SU-DHL-6 (cell line): Measurements from ENCODE around the gene SCN8A.

Experiments
- H2AFZ ChIP-seq: fragments of 200-600 bp; sonication (generic); 2 replicates; pipeline ENCODE4 v1.6.1; 2014; ENCODE audit warnings: low read depth, mild to moderate bottlenecking, moderate library complexity, mixed read lengths, antibody characterized with exemption, low read length; ENCODE audit not compliant: severe bottlenecking
- H3F3A ChIP-seq: fragments of 200-600 bp; shearing (Covaris generic); 2 replicates; pipeline ENCODE4 v1.6.0; 2016; ENCODE audit warnings: antibody characterized with exemption, mild to moderate bottlenecking; ENCODE audit not compliant: insufficient read depth
- H3K27ac ChIP-seq: fragments of 200-600 bp; sonication (generic); 2 replicates; pipeline ENCODE4 v1.5.1; 2016; ENCODE audit warnings: low read depth, mild to moderate bottlenecking, low read length, moderate library complexity, mixed read lengths
- H3K27me3 ChIP-seq: fragments of 200-600 bp; sonication (generic), shearing (Covaris generic); 2 replicates; pipeline ENCODE4 v1.6.0; 2014; ENCODE audit warnings: mild to moderate bottlenecking, low read length
- H3K36me3 ChIP-seq: fragments of 200-600 bp; sonication (generic); 2 replicates; pipeline ENCODE4 v1.6.1; 2014; ENCODE audit warnings: mild to moderate bottlenecking, low read length, mixed read lengths
- H3K4me2 ChIP-seq: fragments of 300-600, 200-600 bp; shearing (Covaris generic), sonication (generic); 2 replicates; pipeline ENCODE4 v1.6.0; 2014; ENCODE audit warnings: low read length, low read depth, mild to moderate bottlenecking; ENCODE audit not compliant: poor library complexity, severe bottlenecking
- H3K4me3 ChIP-seq: fragments of 200-600 bp; sonication (generic); 2 replicates; pipeline ENCODE4 v1.5.1; 2014; ENCODE audit warnings: antibody characterized with exemption, low read length, mild to moderate bottlenecking, mixed read lengths; ENCODE audit not compliant: insufficient read depth, poor library complexity, severe bottlenecking
- H3K79me2 ChIP-seq: fragments of 200-600 bp; sonication (generic); 2 replicates; pipeline ENCODE4 v1.6.1; 2014; ENCODE audit warnings: mild to moderate bottlenecking, low read length, moderate library complexity; ENCODE audit not compliant: insufficient read depth
- H3K9ac ChIP-seq: fragments of 200-600 bp; sonication (generic); 2 replicates; pipeline ENCODE4 v1.7.0; 2014; ENCODE audit warnings: mild to moderate bottlenecking, low read length
- H3K9me2 ChIP-seq: fragments of 200-600 bp; sonication (generic); replicated peaks from 2 replicates; pipeline ENCODE4 v1.6.1; 2014; ENCODE audit warnings: low read length; ENCODE audit not compliant: insufficient read depth
- H3K9me3 ChIP-seq: fragments of 200-600 bp; sonication (generic); 2 replicates; pipeline ENCODE4 v1.6.1; 2014; ENCODE audit warnings: low read length, mixed read lengths; ENCODE audit not compliant: insufficient read depth
- H4K20me1 ChIP-seq: fragments of 200-600 bp; sonication (generic); 2 replicates; pipeline ENCODE4 v1.6.1; 2014; ENCODE audit warnings: low read depth, mild to moderate bottlenecking, antibody characterized with exemption, low read length, moderate library complexity, mixed read lengths
- CTCF ChIP-seq: fragments of 200-600 bp; sonication (generic); IDR thresholded peaks from one replicate; pipeline ENCODE4 v1.5.1; 2017; ENCODE audit warnings: antibody characterized with exemption, mild to moderate bottlenecking, low read length, moderate library complexity; ENCODE audit not compliant: insufficient read depth, poor library complexity, severe bottlenecking
- EZH2phosphoT487 ChIP-seq: fragments of 200-600 bp; sonication (generic), shearing (Covaris generic); conservative IDR thresholded peaks from 2 replicates; pipeline ENCODE4 v1.6.1; 2018; ENCODE audit warnings: mild to moderate bottlenecking, antibody characterized with exemption, low read length, moderate library complexity, mixed read lengths

The SCN8A gene

GRCh38 chr12:51675071-51675803, 84.2 kb downstream of the SCN8A start:
- no peaks in the 10 kb centered on the region for H4K20me1 ChIP-seq
- no peaks in the 10 kb centered on the region for H3K27me3 ChIP-seq
- H3K9ac ChIP-seq, result no peak overlapping the region
- H2AFZ ChIP-seq, result no peak overlapping the region
- H3K36me3 ChIP-seq, result no peaks in the 10 kb centered on the region
- H3K9me2 ChIP-seq, result no peaks in the 10 kb centered on the region
- no peak overlapping the region for H3K27ac ChIP-seq
- H3F3A ChIP-seq, result no peaks in the 10 kb centered on the region
- no peak for TF ChIP-seq CTCF
- no peak for TF ChIP-seq EZH2phosphoT487
- no peak overlapping the region for H3K4me2 ChIP-seq
- no peak overlapping the region for H3K4me3 ChIP-seq
- H3K79me2 ChIP-seq, result no peaks in the 10 kb centered on the region
- H3K9me3 ChIP-seq, result no peaks in the 10 kb centered on the region

- Histone ChIP-seq H3K36me3 (no peaks in the 10 kb centered on the region), H3K9me3 (no peaks in the 10 kb centered on the region)
Measured at GRCh38 chr12:51676875-51677274, 85.8 kb downstream of the SCN8A start.

GRCh38 chr12:51677284-51677968, 86.4 kb downstream of the SCN8A start:
- Histone ChIP-seq H3K9me2 (no peaks in the 10 kb centered on the region), H3K27me3 (no peaks in the 10 kb centered on the region), H3K36me3 (no peaks in the 10 kb centered on the region), H3K27ac (no peak overlapping the region), H4K20me1 (no peaks in the 10 kb centered on the region), H3F3A (no peaks in the 10 kb centered on the region), H3K79me2 (no peaks in the 10 kb centered on the region), H3K9me3 (no peaks in the 10 kb centered on the region), H3K4me3 (no peak overlapping the region), H3K9ac (no peak overlapping the region), H2AFZ (no peak overlapping the region), H3K4me2 (no peak overlapping the region)
- TF ChIP-seq EZH2phosphoT487 (no peak), CTCF (no peak)

More at GRCh38 chr12:51676875-51677274, 85.8 kb downstream of the SCN8A start:
- H3K9me2 ChIP-seq, result no peaks in the 10 kb centered on the region
- H2AFZ ChIP-seq, result no peak overlapping the region
- no peaks in the 10 kb centered on the region for H3K79me2 ChIP-seq
- TF ChIP-seq CTCF (no peak), EZH2phosphoT487 (no peak)
- no peaks in the 10 kb centered on the region for H4K20me1 ChIP-seq
- H3K27ac ChIP-seq, result no peak overlapping the region
- no peak overlapping the region for H3K4me2 ChIP-seq
- H3K27me3 ChIP-seq, result no peaks in the 10 kb centered on the region
- no peaks in the 10 kb centered on the region for H3F3A ChIP-seq
- no peak overlapping the region for H3K9ac ChIP-seq
- H3K4me3 ChIP-seq, result no peak overlapping the region
